H1 (cell line): ENCODE measurements around the gene MACROD2. TPM values are rescaled to one million over a fixed set of nuclear protein-coding genes. Genes with fewer than 3 reads are reported as not detected.

ENCODE experiments used
- CTCF ChIA-PET: fragments of 300-600 bp; sonication (Branson Sonifier 250); formaldehyde crosslinking; loops from one replicate; lab custom pipeline; 2021; ENCODE audit not compliant: partially characterized antibody; lab: Charles Lee
- POLR2A ChIA-PET: fragments of 300-600 bp; sonication (Branson Sonifier 250); formaldehyde crosslinking; loops from one replicate; lab custom pipeline; 2021; ENCODE audit warnings: inconsistent platforms; ENCODE audit not compliant: partially characterized antibody; lab: Charles Lee
- DNase-seq, 2 experiments: peaks; one replicate each; pipeline versions ENCODE4 v3.0.0 to v3.0.0-alpha.2; 2010 to 2022; ENCODE audit warnings: low spot score in 2 of 2, low read depth in 1 of 2, mixed read lengths in 1 of 2
- FAIRE-seq: peaks from 2 replicates; lab custom pipeline; 2011; peaks lifted over from hg19 to GRCh38; lab: Jason Lieb, UNC
- H2AFZ ChIP-seq: 2 replicates; pipeline ENCODE4 v1.8.1; 2012; ENCODE audit warnings: low read length, inconsistent platforms
- H2AK5ac ChIP-seq: 2 replicates; pipeline ENCODE4 v1.6.1; 2013; ENCODE audit warnings: low read depth, low read length
- H2BK120ac ChIP-seq: replicated peaks from 2 replicates; pipeline ENCODE3; 2013; ENCODE audit warnings: low read depth, low read length, inconsistent platforms
- H2BK12ac ChIP-seq: 2 replicates; pipeline ENCODE4 v1.6.1; 2013; ENCODE audit warnings: low read depth, low read length
- H2BK15ac ChIP-seq: 2 replicates; pipeline ENCODE4 v1.6.1; 2013; ENCODE audit warnings: low read length
- H2BK20ac ChIP-seq: 2 replicates; pipeline ENCODE4 v1.6.1; 2013; ENCODE audit warnings: low read length
- H2BK5ac ChIP-seq: 2 replicates; pipeline ENCODE4 v1.6.1; 2013; ENCODE audit warnings: low read depth, low read length
- H3K14ac ChIP-seq: 2 replicates; pipeline ENCODE4 v1.6.1; 2013; ENCODE audit warnings: inconsistent platforms; ENCODE audit not compliant: insufficient read length
- H3K18ac ChIP-seq: 2 replicates; pipeline ENCODE4 v1.6.1; 2013; ENCODE audit warnings: low read length; ENCODE audit errors: extremely low read depth
- H3K23ac ChIP-seq: 2 replicates; pipeline ENCODE4 v1.6.1; 2013; ENCODE audit warnings: inconsistent platforms; ENCODE audit not compliant: insufficient read length
- H3K23me2 ChIP-seq: 2 replicates; pipeline ENCODE4 v1.6.1; 2013; ENCODE audit warnings: low read depth, low read length
- H3K27ac ChIP-seq: 2 replicates; pipeline ENCODE4 v1.6.1; 2011; ENCODE audit warnings: low read depth, low read length, inconsistent platforms
- H3K27me3 ChIP-seq, 4 experiments: replicated peaks in 1 of 4; 1 replicate in 1 of 4; 2 replicates in 3 of 4; pipeline versions ENCODE4 v1.6.1 to v1.8.1; 2011 to 2013; ENCODE audit warnings: low read length in 3 of 4, mild to moderate bottlenecking in 3 of 4, inconsistent platforms in 2 of 4, mixed read lengths in 2 of 4, moderate library complexity in 1 of 4; ENCODE audit not compliant: control insufficient read depth in 3 of 4, insufficient read depth in 3 of 4; ENCODE audit errors: extremely low read depth in 1 of 4
- H3K36me3 ChIP-seq, 4 experiments: 2 replicates each; pipeline versions ENCODE4 v1.6.1 to v1.8.1; 2011 to 2013; ENCODE audit warnings: mild to moderate bottlenecking in 4 of 4, low read length in 3 of 4, moderate library complexity in 2 of 4, control low read depth in 1 of 4, inconsistent platforms in 1 of 4; ENCODE audit not compliant: insufficient read depth in 4 of 4, control insufficient read depth in 2 of 4
- H3K4ac ChIP-seq: replicated peaks from 2 replicates; pipeline ENCODE3; 2013; ENCODE audit warnings: low read length, low read depth, mixed read lengths, inconsistent platforms; ENCODE audit not compliant: insufficient read length
- H3K4me1 ChIP-seq, 4 experiments: replicated peaks in 1 of 4; 1 replicate in 1 of 4; 2 replicates in 3 of 4; pipeline versions ENCODE4 v1.6.1 to v1.8.1; 2011 to 2013; ENCODE audit warnings: low read length in 3 of 4, inconsistent platforms in 2 of 4, mixed read lengths in 1 of 4; ENCODE audit not compliant: insufficient read depth in 4 of 4, control insufficient read depth in 3 of 4
- H3K4me2 ChIP-seq, 2 experiments: 2 replicates each; pipeline versions ENCODE4 v1.6.1 to v1.8.1; 2011 to 2013; ENCODE audit warnings: low read depth in 2 of 2, low read length in 2 of 2, control low read depth in 1 of 2, inconsistent platforms in 1 of 2, mild to moderate bottlenecking in 1 of 2; ENCODE audit not compliant: insufficient read depth in 1 of 2
- H3K4me3 ChIP-seq, 4 experiments: fragments of 200-600, 300-600 bp in 1 of 4; sonication (generic), shearing (Covaris generic), sonication (Bioruptor Twin) in 1 of 4; 2 replicates each; pipeline versions ENCODE4 v1.5.1 to v1.8.1; 2011 to 2016; ENCODE audit warnings: low read length in 4 of 4, low read depth in 3 of 4, control low read depth in 2 of 4, inconsistent platforms in 2 of 4, mild to moderate bottlenecking in 2 of 4, mixed read lengths in 1 of 4, moderate library complexity in 1 of 4; ENCODE audit not compliant: insufficient read depth in 2 of 4; ENCODE audit errors: extremely low read depth in 1 of 4
- H3K56ac ChIP-seq: replicated peaks from 2 replicates; pipeline ENCODE3; 2013; ENCODE audit warnings: low read depth, mild to moderate bottlenecking, mixed read lengths, low read length, inconsistent platforms; ENCODE audit not compliant: insufficient read length
- H3K79me1 ChIP-seq: 2 replicates; pipeline ENCODE4 v1.6.1; 2013; ENCODE audit warnings: low read depth, low read length, control low read depth
- H3K79me2 ChIP-seq, 2 experiments: 2 replicates each; pipeline versions ENCODE4 v1.6.1 to v1.8.1; 2012 to 2013; ENCODE audit warnings: low read length in 2 of 2, mild to moderate bottlenecking in 2 of 2, inconsistent platforms in 1 of 2; ENCODE audit not compliant: insufficient read depth in 2 of 2, control insufficient read depth in 1 of 2
- H3K9ac ChIP-seq, 4 experiments: replicated peaks in 1 of 4; 1 replicate in 1 of 4; 2 replicates in 3 of 4; pipeline versions ENCODE4 v1.6.1 to v1.8.1; 2011 to 2013; ENCODE audit warnings: low read depth in 3 of 4, low read length in 3 of 4, control low read depth in 2 of 4, mild to moderate bottlenecking in 2 of 4, moderate library complexity in 2 of 4, inconsistent platforms in 1 of 4; ENCODE audit errors: extremely low read depth in 1 of 4
- H3K9me3 ChIP-seq, 2 experiments: 2 replicates each; pipeline versions ENCODE4 v1.6.1 to v1.8.1; 2012 to 2013; ENCODE audit warnings: mild to moderate bottlenecking in 2 of 2, moderate library complexity in 2 of 2, control low read depth in 1 of 2, inconsistent platforms in 1 of 2, low read depth in 1 of 2, low read length in 1 of 2, mixed read lengths in 1 of 2; ENCODE audit not compliant: insufficient read depth in 2 of 2
- H4K20me1 ChIP-seq, 2 experiments: replicated peaks in 1 of 2; 2 replicates each; pipeline versions ENCODE3 to v1.8.1; 2011 to 2013; ENCODE audit warnings: inconsistent platforms in 2 of 2, low read length in 2 of 2, mild to moderate bottlenecking in 1 of 2; ENCODE audit not compliant: insufficient read depth in 2 of 2, control insufficient read depth in 1 of 2
- H4K5ac ChIP-seq: 2 replicates; pipeline ENCODE4 v1.6.1; 2013; ENCODE audit warnings: low read length, low read depth, mixed read lengths, inconsistent platforms; ENCODE audit not compliant: insufficient read length
- H4K8ac ChIP-seq: 2 replicates; pipeline ENCODE4 v1.8.0; 2013; ENCODE audit warnings: mild to moderate bottlenecking, moderate library complexity, low read length, inconsistent platforms; ENCODE audit not compliant: insufficient read depth; ENCODE audit errors: extremely low read depth
- H4K91ac ChIP-seq: replicated peaks from 2 replicates; pipeline ENCODE3; 2013; ENCODE audit warnings: low read length, mixed read lengths, inconsistent platforms; ENCODE audit not compliant: insufficient read length
- WGBS, 2 experiments: shearing (Covaris generic) in 1 of 2; methylation state at CpG; one replicate each; pipeline versions ENCODE4 v1.1.6 to v1.1.7; 2013 to 2015; ENCODE audit warnings: low lambda C conversion rate in 2 of 2, mixed read lengths in 2 of 2, inconsistent platforms in 1 of 2, low coverage in 1 of 2, missing lambda C conversion rate in 1 of 2; ENCODE audit not compliant: insufficient replicate concordance in 2 of 2, insufficient coverage in 1 of 2, insufficient read length in 1 of 2; ENCODE audit errors: extremely low coverage in 1 of 2, missing lambda C conversion rate in 1 of 2; 5-methylcytosine and 5-hydroxymethylcytosine counted together
- polyA plus RNA-seq, 7 experiments: library from polyadenylated mRNA; depleted of rRNA in 3 of 7; stranded (reverse) in 5 of 7; unstranded in 2 of 7; fragments of >200 nt in 5 of 7; fragments of 200-250 nt in 2 of 7; gene quantifications; 1 replicate in 5 of 7; 2 replicates in 1 of 7; 4 replicates in 1 of 7; pipeline versions ENCODE4 v1.2.1 to v1.2.3, GENCODE V29; 2011 to 2013; ENCODE audit warnings: missing spikeins in 2 of 7, mixed read lengths in 2 of 7
- total RNA-seq: library from RNA; stranded (reverse); fragmentation: NEBNext Ultra II Directional; extraction: Animal tissue kit (Norgen Biotek cat#: 25700); gene quantifications from 2 replicates; pipeline ENCODE4 v1.2.1, GENCODE V29; 2021

MACROD2 gene
- total and polyA plus RNA-seq, 2 of the 8 experiments (the other 6 are each of a cell fraction or from before 2014, with no cell fraction given) = 0.70 to 3.9 TPM

- no peak overlapping the region for H2BK20ac ChIP-seq
- ChIA-PET CTCF (interaction anchor here (0.7 kb wide), 1 partner anchor 71 kb away, joined by 3 read pairs; no protein-coding TSS in a partner anchor), POLR2A (no interaction called here)
- H2BK5ac ChIP-seq = no peak overlapping the region
- H2AK5ac ChIP-seq = no peak overlapping the region
- no peak overlapping the region for H2AFZ ChIP-seq
- H4K8ac ChIP-seq = no peak overlapping the region
- H3K4me1 ChIP-seq = peaks cover 0 to 18% (median 8%) of the 10 kb centered on the region in 4 experiments; a peak in 4 of 7 replicates
- no peaks in the 10 kb centered on the region for H4K20me1 ChIP-seq
- H3K4me3 ChIP-seq = peak overlapping the region in 1 of 4 experiments; percentile 34; a peak in 1 of 8 replicates
- no peak overlapping the region for H3K4ac ChIP-seq
- H2BK15ac ChIP-seq = no peak overlapping the region
- no peak overlapping the region for H2BK12ac ChIP-seq
- no peak for FAIRE-seq
- H3K56ac ChIP-seq = no peak overlapping the region
- DNase-seq = no peak
- H3K9me3 ChIP-seq = peaks cover 0 to 4% of the 10 kb centered on the region in 2 experiments; a peak in 1 of 4 replicates
- no peak overlapping the region for H3K14ac ChIP-seq
- H4K91ac ChIP-seq = no peak overlapping the region
- no peaks in the 10 kb centered on the region; a peak in 1 of 7 replicates for H3K27me3 ChIP-seq
- peak overlapping the region; percentile 56 for H2BK120ac ChIP-seq
- no peak overlapping the region for H3K23ac ChIP-seq
- no peak overlapping the region for H3K18ac ChIP-seq
- peak overlapping the region; percentile 45 to 52; a peak in 3 of 4 replicates for H3K4me2 ChIP-seq
- no peak overlapping the region for H3K9ac ChIP-seq
- no peaks in the 10 kb centered on the region for H3K79me2 ChIP-seq
- no peaks in the 10 kb centered on the region for H3K36me3 ChIP-seq
- 18% methylated on average over 5 of the region's 5 CpGs; no CpG with 5 or more reads in 1 of the 2 experiments for WGBS, 2 experiments
- H3K27ac ChIP-seq = no peak overlapping the region
- H4K5ac ChIP-seq = no peak overlapping the region
- no peaks in the 10 kb centered on the region for H3K23me2 ChIP-seq
- H3K79me1 ChIP-seq = no peaks in the 10 kb centered on the region
These were observed 1566.5 kb downstream of the MACROD2 start for GRCh38 chr20:15561707-15562404.
